Nephron progenitor cell (in vitro differentiated cells): ENCODE results near the gene RRN3.
"Not testable (repeated sequence)": the region's sequence is repeated elsewhere in the genome, so short reads cannot be mapped to it uniquely, and the experiment has no call there.

Experiments used
- DNase-seq: peaks from one replicate; pipeline ENCODE4 v3.0.0; 2021
- H3K27ac Mint-ChIP-seq: 2 replicates; pipeline ENCODE4 v1.8.0; 2021; ENCODE audit warnings: mild to moderate bottlenecking, moderate library complexity, mixed read lengths
- H3K27me3 Mint-ChIP-seq: 2 replicates; pipeline ENCODE4 v1.8.0; 2021; ENCODE audit warnings: mild to moderate bottlenecking, low read depth, mixed read lengths; ENCODE audit not compliant: poor library complexity
- H3K36me3 Mint-ChIP-seq: 2 replicates; pipeline ENCODE4 v1.8.0; 2021; ENCODE audit warnings: low read depth, mixed read lengths
- H3K4me1 Mint-ChIP-seq: 2 replicates; pipeline ENCODE4 v1.8.0; 2021; ENCODE audit warnings: mixed read lengths
- H3K4me3 Mint-ChIP-seq: 2 replicates; pipeline ENCODE4 v1.8.0; 2021; ENCODE audit warnings: mild to moderate bottlenecking, moderate library complexity, mixed read lengths
- H3K9me3 Mint-ChIP-seq: 2 replicates; pipeline ENCODE4 v1.8.0; 2021; ENCODE audit warnings: mild to moderate bottlenecking, moderate library complexity, mixed read lengths

The RRN3 gene

GRCh38 chr16:15132719-15133428 lies 38.8 kb upstream of the RRN3 start:
- not testable (repeated sequence) for H3K27me3 Mint-ChIP-seq, H3K36me3 Mint-ChIP-seq, H3K4me3 Mint-ChIP-seq, H3K4me1 Mint-ChIP-seq, H3K27ac Mint-ChIP-seq, DNase-seq, H3K9me3 Mint-ChIP-seq

GRCh38 chr16:15130943-15131700 lies 37.0 kb upstream of the RRN3 start:
- H3K4me1 Mint-ChIP-seq, H3K4me3 Mint-ChIP-seq, H3K27ac Mint-ChIP-seq, H3K27me3 Mint-ChIP-seq, DNase-seq, H3K9me3 Mint-ChIP-seq, H3K36me3 Mint-ChIP-seq: not testable (repeated sequence)

- not testable (repeated sequence) for H3K36me3 Mint-ChIP-seq, H3K27ac Mint-ChIP-seq, H3K27me3 Mint-ChIP-seq, H3K4me3 Mint-ChIP-seq, H3K9me3 Mint-ChIP-seq, H3K4me1 Mint-ChIP-seq, DNase-seq
Measured at GRCh38 chr16:15130256-15130932, 36.3 kb upstream of the RRN3 start.

GRCh38 chr16:15127641-15128425 lies 33.8 kb upstream of the RRN3 start:
- H3K36me3 Mint-ChIP-seq, H3K27me3 Mint-ChIP-seq, DNase-seq, H3K4me1 Mint-ChIP-seq, H3K27ac Mint-ChIP-seq, H3K4me3 Mint-ChIP-seq, H3K9me3 Mint-ChIP-seq: not testable (repeated sequence)

GRCh38 chr16:15100372-15100987 lies 6.4 kb upstream of the RRN3 start:
- not testable (repeated sequence) for H3K4me1 Mint-ChIP-seq, H3K27ac Mint-ChIP-seq, DNase-seq, H3K9me3 Mint-ChIP-seq, H3K36me3 Mint-ChIP-seq, H3K4me3 Mint-ChIP-seq
- H3K27me3 Mint-ChIP-seq, result peaks cover 11% of the 10 kb centered on the region

- H3K27me3 Mint-ChIP-seq, result peaks cover 15% of the 10 kb centered on the region
- H3K9me3 Mint-ChIP-seq, H3K27ac Mint-ChIP-seq, H3K4me1 Mint-ChIP-seq, H3K36me3 Mint-ChIP-seq, H3K4me3 Mint-ChIP-seq, DNase-seq: not testable (repeated sequence)
Measured at GRCh38 chr16:15099366-15099909, 5.4 kb upstream of the RRN3 start.

- H3K9me3 Mint-ChIP-seq, H3K36me3 Mint-ChIP-seq, H3K4me3 Mint-ChIP-seq, DNase-seq, H3K27ac Mint-ChIP-seq: not testable (repeated sequence)
- peaks cover 15% of the 10 kb centered on the region for H3K27me3 Mint-ChIP-seq
- peaks cover 21% of the 10 kb centered on the region for H3K4me1 Mint-ChIP-seq
Measured at GRCh38 chr16:15096583-15096972, 2.5 kb upstream of the RRN3 start.

GRCh38 chr16:15093571-15093954 lies 509 bp downstream of the RRN3 start:
- Mint-ChIP-seq H3K4me1 (peaks cover 21% of the 10 kb centered on the region), H3K27ac (peak overlapping the region; percentile 94), H3K27me3 (peaks cover 12% of the 10 kb centered on the region), H3K36me3 (peaks cover 18% of the 10 kb centered on the region), H3K4me3 (peak overlapping the region; percentile 98)
- DNase-seq, H3K9me3 Mint-ChIP-seq: not testable (repeated sequence)

- Mint-ChIP-seq H3K4me1 (peaks cover 21% of the 10 kb centered on the region), H3K36me3 (peaks cover 23% of the 10 kb centered on the region)
- H3K27me3 Mint-ChIP-seq, DNase-seq, H3K27ac Mint-ChIP-seq, H3K9me3 Mint-ChIP-seq, H3K4me3 Mint-ChIP-seq: not testable (repeated sequence)
Measured at GRCh38 chr16:15090663-15091269, 3.3 kb downstream of the RRN3 start.

- H3K36me3 Mint-ChIP-seq, result peaks cover 70% of the 10 kb centered on the region
- not testable (repeated sequence) for H3K27me3 Mint-ChIP-seq, DNase-seq, H3K4me3 Mint-ChIP-seq, H3K9me3 Mint-ChIP-seq, H3K4me1 Mint-ChIP-seq, H3K27ac Mint-ChIP-seq
Measured at GRCh38 chr16:15082788-15083187, 11.3 kb downstream of the RRN3 start.

GRCh38 chr16:15080883-15081282 lies 13.2 kb downstream of the RRN3 start:
- H3K27ac Mint-ChIP-seq, H3K27me3 Mint-ChIP-seq, H3K4me3 Mint-ChIP-seq, DNase-seq, H3K9me3 Mint-ChIP-seq, H3K4me1 Mint-ChIP-seq: not testable (repeated sequence)
- peaks cover 85% of the 10 kb centered on the region for H3K36me3 Mint-ChIP-seq

- not testable (repeated sequence) for H3K4me1 Mint-ChIP-seq, DNase-seq, H3K9me3 Mint-ChIP-seq, H3K27ac Mint-ChIP-seq, H3K4me3 Mint-ChIP-seq, H3K27me3 Mint-ChIP-seq
- peaks cover 85% of the 10 kb centered on the region for H3K36me3 Mint-ChIP-seq
Measured at GRCh38 chr16:15076161-15076560, 17.9 kb downstream of the RRN3 start.
